VCaP (cell line): Measurements from ENCODE around the gene CDC20.

Source experiments
- H3K27ac ChIP-seq: fragments of 450-650 bp; 2 replicates; pipeline ENCODE4 v1.5.1; 2017
- CTCF ChIP-seq: fragments of 450-650 bp; conservative IDR thresholded peaks from 2 replicates; pipeline ENCODE4 v1.5.1; 2017; ENCODE audit warnings: mild to moderate bottlenecking, moderate library complexity

Gene CDC20

DNA sequence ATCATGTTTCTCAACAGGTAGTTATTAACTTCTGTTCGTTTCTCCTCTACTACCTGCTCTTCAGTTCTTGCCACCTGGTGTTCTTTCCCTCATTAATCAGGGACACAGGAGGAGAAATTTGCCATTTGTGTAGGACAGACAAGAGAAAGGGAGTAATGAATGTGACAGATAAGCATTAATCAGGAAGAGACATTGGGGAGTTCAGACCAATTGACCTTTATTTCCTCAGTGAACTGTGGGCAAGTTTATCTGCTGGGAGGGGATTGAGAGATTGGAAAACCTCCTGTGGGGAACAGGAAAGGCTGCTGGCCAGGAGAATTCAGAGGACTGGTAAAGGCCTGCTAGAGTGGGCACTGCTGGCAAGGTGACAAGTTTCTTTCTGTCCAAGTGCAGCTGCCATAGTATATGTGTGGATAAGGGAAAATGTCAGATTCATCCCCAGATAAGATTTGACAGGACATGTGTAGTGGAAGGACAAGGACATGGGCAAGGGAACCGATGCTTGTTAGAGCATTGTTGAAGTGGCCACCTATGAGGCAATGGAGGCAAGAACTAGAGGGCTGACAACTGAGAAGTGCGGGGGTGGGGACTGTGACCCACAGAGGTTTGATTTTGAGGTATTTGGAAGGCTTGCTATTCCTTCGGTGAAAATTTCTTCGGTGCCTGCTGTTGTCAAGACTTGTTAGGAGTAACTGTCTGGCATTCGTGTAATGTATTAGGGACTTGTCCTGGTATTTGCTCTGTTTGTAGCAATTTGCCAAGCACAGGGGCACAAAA, 43.5 kb downstream of the CDC20 start:
- H3K27ac ChIP-seq, result no peak overlapping the region
- no peak for TF ChIP-seq CTCF

DNA sequence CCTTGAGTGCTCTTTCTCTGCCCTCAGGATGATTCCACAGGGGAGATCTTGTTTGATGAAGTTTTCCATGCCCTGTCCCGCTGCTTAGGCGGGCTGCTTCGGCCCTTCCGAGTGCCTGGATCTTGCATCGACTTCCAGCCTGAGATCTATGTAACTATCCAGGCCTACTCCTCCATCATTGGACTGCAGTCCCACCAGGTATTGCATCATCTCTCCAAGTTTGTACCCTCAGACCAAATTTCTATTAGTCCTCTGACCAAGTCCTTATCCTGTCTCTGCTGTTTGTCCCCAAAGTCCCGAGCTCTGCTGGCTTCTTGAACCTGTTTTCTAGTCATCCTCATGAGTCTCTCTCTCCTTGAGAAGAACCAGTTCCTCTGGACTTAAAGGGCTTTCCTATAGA, 45.6 kb downstream of the CDC20 start:
- peak overlapping the region; percentile 57; the same call in 1 of the 2 replicates for H3K27ac ChIP-seq
- TF ChIP-seq CTCF, result no peak

DNA sequence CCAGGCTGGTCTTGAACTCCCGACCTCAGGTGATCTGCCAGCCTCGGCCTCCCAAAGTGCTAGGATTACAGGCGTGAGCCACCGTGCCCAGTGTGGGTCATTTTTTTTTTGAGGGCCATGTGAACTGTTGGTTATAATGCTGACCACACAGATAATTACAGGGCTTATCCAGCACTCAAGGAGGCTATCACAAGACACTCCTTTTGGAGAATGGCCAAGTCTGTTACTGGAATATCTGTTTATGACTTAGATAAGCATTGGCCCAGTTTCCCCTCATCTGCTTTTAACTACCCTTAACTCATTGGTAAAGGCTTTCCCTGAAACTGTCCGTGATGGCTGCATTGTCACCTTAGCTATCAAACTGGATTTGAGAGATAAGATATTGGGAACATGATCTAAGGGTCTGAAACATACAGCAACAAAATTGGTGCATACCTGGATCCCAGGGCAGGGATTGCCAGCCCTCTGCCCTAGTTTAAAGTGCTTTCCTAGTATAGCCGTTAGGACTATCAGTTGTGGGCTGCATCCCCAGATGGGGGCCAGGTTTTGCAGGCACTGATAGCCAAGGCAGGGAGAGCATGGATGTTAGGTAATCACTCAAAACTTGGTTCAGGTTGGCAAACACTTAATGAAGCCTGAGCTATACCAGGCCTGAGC, 46.6 kb downstream of the CDC20 start:
- H3K27ac ChIP-seq, result peak overlapping the region; percentile 57
- TF ChIP-seq CTCF, result no peak

GRCh38 chr1:43405876-43406234, 47.1 kb downstream of the CDC20 start:
- H3K27ac ChIP-seq, result peak overlapping the region; percentile 57
- no peak for TF ChIP-seq CTCF

DNA sequence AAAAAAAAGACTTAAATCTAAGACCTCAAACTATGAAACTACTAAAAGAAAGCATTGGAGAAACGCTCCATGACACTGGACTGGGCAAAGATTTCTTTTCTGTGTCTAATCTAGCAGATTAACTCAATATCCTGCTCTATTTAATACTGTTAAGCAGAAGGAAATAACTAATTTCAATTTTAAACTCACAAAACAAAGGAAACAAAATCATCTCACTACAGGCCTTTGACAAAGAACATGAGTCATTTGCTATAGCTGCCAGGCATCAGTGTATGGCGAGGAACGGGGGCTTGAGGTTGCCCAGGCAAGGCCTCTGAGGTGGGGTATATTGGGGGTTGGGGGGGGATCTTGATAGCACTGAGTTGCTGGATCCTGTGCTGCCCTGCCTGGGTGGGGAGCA, 51.8 kb downstream of the CDC20 start:
- no peak overlapping the region for H3K27ac ChIP-seq
- no peak for TF ChIP-seq CTCF
